Panc1 (cell line): ENCODE data around the gene RLN2.

ENCODE experiments used
- CTCF ChIP-seq: fragments of 450-650 bp; IDR thresholded peaks from 2 replicates; pipeline ENCODE4 v1.5.1; 2017; ENCODE audit warnings: mild to moderate bottlenecking
- POLR2AphosphoS5 ChIP-seq: IDR thresholded peaks from 2 replicates; pipeline ENCODE4 v1.6.1; 2012; ENCODE audit warnings: mild to moderate bottlenecking, low read depth, low read length, moderate library complexity
- SIN3A ChIP-seq: IDR thresholded peaks from 2 replicates; pipeline ENCODE4 v1.6.1; 2012; ENCODE audit warnings: low read depth, mild to moderate bottlenecking, low read length, moderate library complexity, borderline replicate concordance; ENCODE audit not compliant: insufficient read depth

- TF ChIP-seq CTCF (no peak), POLR2AphosphoS5 (no peak), SIN3A (no peak)
Observed at GRCh38 chr9:5354184-5354583, 49.7 kb upstream of the RLN2 start.
